Activated T-cell treated with anti-CD3 and anti-CD28 coated beads for 1 hour (primary cell): ENCODE data around the gene SCUBE3.

Experiments used
- DNase-seq: peaks from one replicate; pipeline ENCODE4 v3.0.0-alpha.2; 2020; ENCODE audit warnings: low read depth

The SCUBE3 gene

DNA sequence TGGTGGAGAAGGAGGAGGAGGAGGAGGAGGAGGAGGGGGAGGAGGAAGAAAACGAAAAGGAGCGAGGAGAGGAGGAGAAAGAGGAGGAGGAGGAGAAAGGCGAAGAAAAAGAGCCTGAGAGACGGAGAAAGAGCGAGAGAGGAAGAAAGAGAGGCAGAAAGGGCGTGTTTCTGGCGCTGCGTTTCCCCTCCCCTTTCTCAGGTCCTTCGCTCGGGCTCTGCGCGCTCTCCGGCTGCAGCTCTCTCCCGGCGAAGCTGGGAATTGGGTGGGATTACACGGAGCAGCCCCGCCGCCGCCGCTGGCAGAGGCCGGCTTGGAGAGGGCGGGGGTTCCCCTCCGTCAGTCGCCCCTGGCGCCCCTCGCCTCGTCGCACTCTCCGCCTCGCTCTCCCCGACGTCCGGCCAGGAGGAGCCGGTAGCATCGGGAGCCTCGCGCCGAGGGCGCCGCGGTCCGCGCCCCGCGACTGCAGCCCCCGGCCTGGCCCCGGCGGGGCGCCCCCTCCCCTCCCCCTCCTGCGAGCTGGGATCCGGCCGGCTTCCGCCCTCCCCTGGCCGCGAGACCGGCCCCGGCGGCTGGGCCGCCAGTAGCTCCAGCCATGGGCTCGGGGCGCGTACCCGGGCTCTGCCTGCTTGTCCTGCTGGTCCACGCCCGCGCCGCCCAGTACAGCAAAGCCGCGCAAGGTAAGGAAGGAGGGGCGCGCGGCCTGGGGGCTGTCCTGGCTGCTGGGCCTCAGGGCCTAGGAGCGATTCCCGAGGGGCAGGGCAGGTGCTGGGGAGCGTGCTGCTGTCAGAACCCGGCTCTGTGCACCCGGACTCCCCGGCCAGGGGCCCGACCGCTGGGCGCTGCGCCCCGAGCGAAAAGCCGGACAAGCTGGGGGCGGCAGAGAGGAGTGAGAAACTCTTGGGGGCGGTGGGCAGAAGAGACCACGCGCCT lies at the start of gene SCUBE3:
Gene SCUBE3, plus strand, starts transcription at position 133 of the 933 bp plus-strand sequence. Its CDS starts 463 bp downstream, at position 596.
- DNase-seq: no peak

DNA sequence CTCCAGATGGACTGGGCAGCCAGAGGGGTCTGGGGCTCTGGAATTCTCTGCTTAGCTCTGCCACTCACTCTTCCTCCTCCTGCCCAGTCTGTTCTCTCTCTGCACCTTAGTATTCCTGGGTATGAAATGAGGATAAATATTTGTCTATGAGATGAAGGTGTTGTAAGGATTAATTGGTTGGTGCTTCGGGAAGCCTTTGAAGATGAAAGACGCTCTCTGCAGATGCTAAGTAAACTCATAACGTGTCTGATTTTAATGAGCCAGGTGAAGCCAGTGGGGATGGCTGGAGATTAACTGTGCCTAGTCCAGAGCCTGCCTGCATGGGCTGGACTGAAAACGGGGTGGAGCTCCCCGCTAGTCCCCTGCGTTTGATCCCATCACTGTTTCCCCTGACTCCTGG lies 49.5 kb upstream of the SCUBE3 start:
- no peak for DNase-seq

DNA sequence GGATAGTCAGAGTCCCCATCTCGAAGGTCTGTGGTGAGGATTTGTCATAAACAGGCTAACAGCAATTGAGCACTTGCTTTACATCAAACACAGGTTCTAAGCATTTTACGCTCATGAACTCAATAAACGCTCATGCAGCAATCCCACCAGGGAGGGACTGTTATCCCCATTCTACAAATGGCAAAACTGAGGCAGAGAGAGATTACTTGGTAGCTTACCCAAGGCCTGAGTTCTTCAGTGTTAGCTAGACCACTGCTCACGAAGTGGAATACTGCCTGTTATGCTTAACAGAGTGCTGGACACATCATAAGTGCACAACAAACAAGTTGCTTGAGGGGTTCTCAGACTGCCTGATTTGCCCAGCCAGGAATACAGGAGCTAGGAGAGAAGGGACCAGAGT lies 48.9 kb upstream of the SCUBE3 start:
- DNase-seq: no peak

DNA sequence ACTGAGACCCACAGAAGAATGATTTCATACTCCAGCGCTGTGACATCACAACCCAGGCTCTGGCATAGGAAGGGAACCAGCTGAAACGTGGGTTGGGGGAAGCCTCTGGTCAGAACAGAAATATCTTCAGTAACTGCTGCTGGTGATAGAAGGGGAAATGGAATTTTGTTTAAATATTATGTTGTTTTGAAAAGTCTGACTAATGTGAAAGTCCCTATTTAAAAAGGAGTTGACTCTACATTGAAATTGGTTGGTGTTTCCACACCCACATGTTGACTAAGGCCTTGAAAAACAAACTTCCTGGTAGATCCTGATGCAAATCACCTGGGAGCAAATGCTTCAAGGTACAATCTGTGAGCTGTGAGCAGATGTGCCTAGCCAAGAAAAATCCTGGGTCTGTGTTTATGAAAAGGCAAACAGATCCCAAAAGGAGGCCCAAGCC lies 48.1 kb upstream of the SCUBE3 start:
- DNase-seq: no peak

DNA sequence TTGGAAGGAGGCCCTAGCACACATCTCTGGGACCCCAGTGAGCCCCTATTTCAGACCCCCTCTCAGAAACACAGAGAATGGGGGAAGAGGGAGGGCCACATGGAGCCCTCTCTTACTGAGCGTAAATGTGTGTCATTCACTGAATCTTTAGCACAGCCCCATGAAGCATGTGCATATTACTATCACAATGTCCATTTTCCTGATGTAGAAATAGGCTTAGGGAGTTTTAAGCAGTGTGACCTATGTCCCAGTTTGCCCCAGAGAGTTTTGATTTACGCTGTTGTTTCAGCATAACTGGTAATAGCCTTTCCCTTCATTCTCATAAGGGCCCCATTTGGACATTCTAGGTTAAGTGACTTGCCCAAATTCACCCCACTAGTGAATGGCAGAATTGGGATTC lies 47.6 kb upstream of the SCUBE3 start:
- DNase-seq: no peak

DNA sequence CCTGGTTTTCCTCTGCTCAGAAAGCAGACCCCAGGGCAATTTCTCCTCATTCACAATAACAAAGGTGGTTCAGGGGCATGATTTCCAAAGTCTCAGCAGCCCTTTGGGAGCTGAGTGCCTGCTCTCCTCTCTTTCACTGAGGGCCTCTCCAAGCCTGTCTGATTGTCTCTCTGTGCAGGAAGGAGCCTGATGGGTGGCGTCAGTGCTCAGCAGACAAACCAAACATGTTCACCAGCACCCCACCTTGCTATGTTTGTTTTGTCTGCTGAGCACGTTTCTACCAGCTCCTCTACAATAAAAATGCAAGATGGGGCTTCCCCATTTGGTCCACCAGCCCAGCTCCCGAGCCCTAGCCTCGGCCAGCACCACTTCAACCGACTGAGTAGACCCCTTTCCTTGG lies 47.2 kb upstream of the SCUBE3 start:
- DNase-seq: no peak

DNA sequence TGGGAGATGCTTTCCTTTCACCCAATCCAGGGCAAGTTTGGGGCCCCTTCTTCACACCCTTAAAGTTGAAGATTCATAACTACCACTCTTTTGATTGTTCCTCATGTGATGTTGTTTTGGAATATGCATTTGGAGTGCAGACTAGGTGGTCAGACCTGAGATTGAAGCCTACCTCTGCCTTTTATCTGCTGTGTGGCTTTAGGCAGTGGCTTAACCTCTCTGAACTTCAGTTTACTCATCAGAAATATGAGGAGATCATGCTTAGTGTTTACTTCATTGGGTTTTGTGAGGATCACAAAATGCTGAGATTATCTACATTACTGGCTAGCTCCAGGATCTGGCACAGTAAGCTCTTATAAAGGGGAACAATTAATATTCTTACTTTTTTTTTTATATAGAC lies 46.3 kb upstream of the SCUBE3 start:
- DNase-seq: no peak

DNA sequence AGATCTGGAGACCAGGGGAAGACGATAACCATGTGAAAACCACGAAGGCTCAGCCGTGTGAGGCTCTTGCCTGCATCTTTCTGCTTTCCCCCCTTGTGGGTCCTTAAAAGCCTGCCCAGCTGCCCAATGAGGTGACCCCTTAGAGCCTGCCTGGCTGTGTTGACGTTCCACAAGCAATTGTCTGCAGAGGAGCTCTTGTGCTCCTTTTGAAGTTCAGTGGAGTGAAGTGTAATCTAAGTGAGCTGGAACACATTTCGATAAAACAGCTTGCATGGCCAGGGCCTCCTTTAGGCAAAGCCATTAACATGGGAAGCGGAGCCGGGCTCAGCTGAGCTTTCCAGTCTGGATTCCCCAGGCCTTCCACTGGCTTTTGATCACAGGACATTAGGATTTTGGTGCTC lies 45.3 kb upstream of the SCUBE3 start:
- DNase-seq: no peak

DNA sequence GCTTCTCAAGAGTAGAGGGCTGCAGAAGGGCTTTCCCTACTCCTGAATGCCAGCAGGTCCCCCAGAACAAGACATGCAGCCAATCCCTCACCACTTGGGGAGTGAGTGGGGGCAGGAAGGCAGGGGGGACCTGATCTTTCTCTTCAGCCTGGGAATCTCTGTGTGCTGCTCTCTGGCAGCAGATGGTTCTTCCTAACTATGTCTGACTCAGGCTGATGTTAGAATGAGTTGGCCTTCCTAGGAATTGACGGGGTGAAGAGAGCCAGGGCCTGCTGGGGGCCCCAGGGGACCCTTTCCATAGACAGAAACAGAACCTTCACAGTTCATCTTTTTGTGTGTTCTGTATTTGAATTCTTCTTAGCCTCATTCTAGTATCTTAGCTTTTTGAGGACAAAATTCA lies 43.6 kb upstream of the SCUBE3 start:
- no peak for DNase-seq

DNA sequence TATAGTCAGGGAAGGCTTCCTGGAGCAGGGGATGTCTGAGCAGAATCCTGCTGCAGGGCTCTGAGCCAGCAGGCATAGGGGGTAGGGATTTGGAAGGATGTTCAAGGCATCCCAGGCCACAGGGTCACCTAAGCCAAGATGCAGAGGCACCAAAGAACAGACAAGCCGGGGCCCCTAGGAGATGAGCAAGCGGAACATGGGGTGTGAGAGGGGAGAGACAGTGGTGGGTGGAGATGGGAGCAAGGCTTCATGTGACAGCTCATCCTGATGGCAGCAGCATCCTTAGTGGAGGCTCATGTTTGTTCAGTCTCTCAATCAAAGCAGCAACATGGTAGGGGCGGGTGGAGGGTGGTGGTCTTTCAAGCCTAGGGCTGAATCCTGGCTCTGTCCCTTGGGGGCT lies 42.9 kb upstream of the SCUBE3 start:
- DNase-seq: no peak

DNA sequence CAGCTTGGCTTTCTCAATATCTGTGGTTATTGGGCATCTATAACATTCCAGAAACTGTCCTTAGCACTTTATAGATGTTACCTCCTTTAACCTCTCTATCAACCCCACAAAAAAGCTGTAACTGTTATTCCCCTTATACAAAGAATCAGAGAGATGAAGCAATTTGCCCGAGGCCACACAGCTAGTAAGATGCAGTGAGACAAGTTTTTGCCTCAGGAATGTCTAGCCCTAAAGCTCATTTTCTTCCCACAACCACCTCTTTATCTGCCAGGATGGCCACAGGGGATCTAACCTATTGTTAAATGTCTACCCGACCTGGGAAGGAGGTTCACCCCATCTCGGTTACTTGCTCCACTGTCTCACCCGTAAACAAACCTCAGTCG lies 40.7 kb upstream of the SCUBE3 start:
- DNase-seq: no peak

DNA sequence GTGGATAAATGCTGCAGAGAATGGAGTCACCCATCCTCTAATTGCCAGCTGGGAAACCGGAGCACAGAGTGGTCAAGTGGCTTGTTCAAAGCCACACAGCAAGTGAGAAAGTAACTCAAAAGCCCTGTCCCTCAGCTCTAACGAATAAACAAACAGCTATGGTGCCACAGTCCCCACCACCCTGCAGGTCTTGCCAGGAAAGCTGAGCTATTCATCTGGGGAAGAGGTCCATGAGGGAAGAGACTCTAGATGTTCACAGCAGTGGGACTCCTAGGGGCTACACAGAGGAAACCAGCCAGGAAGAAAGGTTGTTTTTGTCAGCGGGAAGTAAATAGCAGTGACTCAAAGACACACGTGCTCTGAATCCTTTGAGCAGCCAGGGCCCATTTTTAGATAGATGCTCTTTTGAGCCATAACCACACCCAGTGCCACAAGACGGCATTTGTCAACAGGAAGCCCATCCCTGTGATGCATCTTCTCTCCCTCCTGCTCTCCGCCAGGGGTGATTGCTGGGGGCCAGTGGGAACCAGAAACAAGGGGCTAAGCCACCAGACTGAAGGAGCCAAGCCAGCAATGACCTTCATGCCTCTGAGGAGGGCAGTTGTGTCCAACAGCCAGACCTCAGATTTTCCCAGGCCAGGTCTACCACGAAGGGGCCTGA lies 40.2 kb upstream of the SCUBE3 start:
- DNase-seq: no peak

DNA sequence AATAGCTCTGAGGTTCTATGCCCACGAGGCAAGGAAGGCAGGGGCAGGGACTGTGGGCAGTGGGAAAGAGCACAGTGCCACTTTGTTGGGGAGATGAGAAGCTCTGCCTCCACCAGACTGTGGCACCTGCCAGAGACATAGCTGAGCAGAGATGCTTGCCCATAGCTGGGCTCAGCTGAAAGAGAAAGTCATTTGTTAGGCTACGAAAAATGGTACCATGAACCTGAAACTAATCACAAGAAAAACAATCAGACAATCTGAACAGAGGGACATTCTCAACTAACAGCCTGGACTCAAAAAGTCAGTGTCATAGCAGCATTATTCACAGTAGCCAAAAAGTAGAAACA lies 39.7 kb upstream of the SCUBE3 start:
- no peak for DNase-seq

DNA sequence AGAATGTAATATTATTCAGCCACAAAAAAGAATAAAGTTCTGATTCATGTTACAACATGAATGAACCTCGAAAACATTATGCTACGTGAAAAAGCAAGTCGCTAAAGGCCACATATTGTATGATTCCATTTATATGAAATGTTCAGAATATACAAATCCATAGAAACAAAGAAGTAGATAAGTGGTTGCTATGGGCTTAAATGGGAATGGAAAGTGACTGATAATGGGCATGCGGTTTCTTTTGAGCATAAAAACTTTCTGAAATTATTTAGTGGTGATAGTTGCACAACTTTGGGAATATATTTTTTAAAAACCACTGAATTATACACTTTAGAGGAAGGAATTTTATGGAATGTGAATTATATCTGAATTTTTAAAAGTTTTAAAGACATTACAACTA lies 39.3 kb upstream of the SCUBE3 start:
- DNase-seq: no peak

DNA sequence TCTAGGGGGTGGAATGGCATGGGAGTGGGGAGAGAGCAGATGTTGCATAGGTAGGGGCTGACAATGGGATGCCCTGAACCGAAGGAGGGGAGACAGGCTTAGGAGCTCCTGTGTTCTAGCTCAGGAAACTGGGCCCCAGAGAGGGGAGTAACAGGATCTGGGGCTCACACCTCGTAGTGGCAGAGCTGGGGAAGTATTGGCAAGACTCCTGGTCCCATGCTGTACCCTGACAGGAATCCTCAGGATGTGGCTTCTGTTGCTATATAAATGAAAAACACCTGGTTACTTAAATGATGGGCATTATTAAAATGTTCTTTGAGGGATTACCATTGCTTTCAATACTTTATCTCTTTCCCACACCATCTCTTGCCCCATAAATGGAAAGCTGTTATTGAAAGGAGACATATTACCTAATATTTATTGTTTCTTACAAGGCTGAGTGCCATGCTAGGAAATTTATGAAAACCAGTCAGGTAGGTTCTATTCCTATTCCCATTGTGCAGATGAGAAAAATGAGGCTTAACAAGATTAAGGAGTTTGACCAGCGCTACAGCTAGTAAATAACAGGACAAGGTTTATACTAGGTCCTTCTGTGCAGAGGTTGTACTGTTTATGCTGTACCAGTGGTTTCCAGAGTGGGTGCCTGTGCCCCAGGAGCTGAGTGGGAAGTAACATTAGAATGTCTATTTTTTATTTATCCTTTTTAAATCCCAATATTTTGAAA lies 37.3 kb upstream of the SCUBE3 start:
- DNase-seq: no peak

DNA sequence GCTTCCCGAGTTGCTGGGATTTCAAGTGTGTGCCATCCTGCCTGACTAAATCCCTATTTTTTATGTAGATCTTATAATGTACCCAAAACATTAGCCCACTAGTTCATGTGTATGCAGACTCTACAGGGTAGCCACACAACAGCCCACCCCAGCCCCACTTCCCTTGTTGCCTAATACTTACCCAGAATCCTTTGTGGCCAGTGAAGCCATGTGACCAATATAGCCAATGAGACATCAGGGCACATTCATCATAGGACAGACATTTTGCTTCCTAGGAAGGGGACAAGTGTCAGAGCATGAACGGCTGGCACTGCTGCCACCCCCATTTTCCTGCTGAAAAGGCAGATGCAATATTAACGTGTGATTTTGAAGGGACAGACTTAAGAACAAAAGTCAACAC lies 36.6 kb upstream of the SCUBE3 start:
- no peak for DNase-seq

DNA sequence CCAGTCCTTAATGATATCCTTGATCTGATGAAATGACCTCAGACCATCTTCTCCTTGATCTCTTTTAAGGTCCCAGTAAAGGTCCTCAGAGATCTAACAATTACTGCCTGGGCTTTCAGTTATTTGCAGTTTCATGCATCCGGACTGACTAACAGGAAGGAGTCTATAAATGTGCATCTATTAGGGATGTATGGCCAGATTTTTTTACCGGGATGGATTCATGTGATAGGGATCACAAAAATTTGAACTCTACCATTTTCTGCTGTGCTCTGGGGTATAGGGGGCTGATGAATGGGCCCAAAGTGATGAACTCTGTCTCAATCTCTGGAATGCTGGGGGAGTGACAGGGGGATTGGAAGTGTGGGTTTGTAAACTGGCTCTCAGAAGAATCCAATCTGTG lies 36.2 kb upstream of the SCUBE3 start:
- DNase-seq: no peak

DNA sequence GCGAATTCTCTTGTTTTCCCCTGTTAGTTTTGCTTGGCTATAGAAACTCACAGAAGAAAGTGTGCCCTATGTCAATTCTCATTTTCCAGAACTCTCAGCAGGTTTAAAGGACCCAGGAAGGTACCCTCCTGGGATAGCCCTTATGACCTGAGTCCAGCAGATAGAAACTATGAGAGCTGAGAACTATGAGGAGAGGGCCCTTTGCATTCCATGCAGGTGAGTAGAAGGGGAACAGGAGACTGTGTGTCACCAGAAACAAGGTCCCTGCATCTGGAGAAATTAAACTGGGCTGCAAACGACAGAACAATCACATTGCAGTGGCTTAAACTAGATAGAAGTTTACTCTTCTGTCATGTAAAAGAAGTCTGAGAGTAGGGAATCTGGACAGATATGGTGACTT lies 35.7 kb upstream of the SCUBE3 start:
- no peak for DNase-seq

DNA sequence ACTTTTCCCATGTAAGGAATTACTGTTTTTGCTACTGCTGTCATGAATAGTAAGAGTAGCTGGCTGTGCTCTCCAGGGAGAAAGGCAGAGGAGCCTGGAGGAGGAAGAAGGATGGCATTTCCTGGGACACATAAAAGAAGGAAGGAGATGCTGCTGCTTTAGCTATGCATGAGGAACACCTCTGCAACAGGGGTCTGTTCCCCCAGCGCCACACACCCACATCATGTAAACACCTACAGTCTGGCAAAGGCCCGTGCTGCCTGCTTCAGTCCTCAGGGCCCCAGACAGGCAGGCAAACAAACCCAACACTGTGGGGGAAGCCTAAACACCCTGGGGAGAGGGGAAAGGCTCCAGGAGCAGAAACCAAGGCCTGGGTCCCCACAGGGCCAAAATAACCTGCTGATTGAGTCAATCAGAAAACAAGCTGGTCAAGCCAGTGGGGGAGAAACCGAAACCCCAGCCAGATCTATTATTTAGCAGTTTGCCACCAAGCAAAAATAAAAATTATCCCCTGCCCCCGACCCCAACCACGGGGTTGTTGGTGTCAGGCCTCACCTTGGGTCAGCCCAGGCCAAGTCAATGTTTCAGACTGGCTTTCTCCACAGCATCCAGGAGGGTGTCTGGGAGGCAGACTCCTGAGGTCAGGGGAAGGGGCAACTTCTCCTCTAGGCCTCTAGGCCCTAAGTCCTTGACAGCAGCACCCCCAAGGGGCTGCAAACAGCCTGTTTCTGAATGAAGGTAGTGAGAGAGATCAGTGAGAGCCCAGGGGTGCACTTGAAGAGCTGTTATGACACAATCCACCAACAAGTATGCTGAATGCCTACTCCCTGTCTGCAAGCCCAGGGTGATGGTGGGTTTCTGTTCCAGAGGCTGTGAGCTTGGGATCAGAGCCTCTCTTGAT lies 34.6 kb upstream of the SCUBE3 start:
- DNase-seq: no peak

DNA sequence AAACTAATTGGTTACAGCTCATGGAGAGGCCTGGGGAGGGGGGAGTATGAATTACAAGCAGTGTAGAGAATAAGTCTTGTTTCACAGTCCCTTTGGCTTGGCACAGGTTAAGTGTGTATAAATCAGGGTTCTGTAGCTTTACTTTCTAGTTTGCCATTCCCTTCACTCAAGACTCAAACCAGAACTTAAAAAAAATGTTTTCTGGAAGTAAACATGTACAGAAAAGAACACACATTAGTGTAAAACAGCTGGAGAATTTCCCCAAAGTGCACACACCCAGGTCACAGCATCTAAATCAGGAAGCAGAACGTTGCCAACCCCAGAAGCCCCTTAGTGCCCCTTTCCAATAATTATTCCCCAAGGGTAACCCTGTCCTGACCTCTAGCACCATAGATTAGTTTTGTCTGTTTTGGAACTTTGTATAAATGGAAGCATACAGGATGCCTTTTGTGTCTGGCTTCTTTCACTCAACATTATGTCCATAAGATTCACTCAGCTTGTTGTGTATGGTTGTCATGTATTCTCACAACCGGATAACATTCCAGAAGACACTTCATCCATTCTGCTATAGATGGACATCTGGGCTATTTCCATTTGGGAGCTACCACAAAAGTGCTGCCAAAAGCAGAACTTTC lies 33.7 kb upstream of the SCUBE3 start:
- no peak for DNase-seq

DNA sequence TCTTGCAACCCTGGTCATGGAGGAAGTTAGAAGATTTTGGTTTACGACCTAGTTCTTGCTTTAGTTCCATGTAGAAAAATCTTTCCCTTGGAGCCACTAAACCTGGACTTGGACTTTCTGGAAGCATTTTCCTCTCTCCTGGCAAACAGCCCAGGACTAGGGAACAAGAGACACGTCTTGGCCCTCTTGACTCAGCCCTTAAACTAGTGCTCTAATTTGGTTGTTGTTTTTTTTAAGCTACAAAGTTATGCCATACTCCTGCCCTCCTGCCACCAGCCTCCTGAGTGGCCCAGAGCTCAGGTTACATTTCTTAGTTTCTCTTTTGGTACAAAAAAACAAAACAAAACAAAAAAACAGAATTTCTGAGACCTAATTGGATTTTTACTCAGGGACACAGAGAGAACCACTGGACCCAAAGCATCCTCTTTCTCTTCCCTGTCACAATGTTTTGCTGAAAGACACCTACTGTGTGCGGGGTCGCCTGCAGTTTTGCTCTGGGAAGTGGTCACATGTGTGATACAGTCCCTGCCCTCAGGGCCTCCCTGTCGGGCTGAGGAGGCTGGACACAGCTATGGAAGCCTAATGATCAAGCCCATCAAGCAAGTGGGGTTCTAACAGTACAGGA lies 32.3 kb upstream of the SCUBE3 start:
- DNase-seq: no peak
